HG02759 (cell line): Measurements from ENCODE around the gene ZNF205.

Experiments
- ATAC-seq: cut with Tn5 transposase; IDR thresholded peaks from one replicate; pipeline ENCODE4 v1.9.1; 2021; ENCODE audit warnings: mild to moderate bottlenecking, moderate library complexity; ENCODE audit not compliant: unreplicated experiment

The ZNF205 gene

GRCh38 chr16:3101018-3101840 is 11.2 kb upstream of the ZNF205 start:
- no peak for ATAC-seq

DNA sequence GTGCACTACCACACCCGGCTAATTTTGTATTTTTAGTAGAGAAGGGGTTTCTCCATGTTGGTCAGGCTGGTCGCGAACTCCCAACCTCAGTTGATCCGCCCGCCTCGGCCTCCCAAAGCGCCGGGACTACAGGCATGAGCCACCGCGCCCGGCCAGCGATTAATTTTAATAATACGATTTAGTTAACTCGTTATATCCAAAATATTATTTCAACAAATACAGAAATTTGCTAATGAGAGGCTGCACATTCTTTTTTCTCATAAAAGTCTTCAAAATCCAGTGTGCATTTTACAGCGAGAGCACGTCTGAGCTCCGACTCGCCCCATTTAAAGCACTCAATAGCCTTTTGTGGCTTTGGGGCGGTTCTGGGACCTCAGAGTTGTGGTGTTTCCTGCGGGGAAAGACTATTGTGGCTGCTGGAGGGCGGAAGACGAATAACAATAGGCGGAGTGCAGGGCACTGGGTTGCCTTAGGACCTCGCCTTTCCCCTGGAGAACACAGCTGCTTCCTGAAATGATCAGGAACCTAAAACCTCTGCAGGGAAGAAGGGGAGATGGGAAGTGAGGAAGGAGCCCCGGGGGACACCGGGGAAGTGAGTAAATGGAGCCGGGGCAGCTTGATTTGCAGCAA is 10.4 kb upstream of the ZNF205 start:
- no peak for ATAC-seq

- peak; percentile 87 for ATAC-seq
Measured at GRCh38 chr16:3106205-3106928, 6.0 kb upstream of the ZNF205 start.

DNA sequence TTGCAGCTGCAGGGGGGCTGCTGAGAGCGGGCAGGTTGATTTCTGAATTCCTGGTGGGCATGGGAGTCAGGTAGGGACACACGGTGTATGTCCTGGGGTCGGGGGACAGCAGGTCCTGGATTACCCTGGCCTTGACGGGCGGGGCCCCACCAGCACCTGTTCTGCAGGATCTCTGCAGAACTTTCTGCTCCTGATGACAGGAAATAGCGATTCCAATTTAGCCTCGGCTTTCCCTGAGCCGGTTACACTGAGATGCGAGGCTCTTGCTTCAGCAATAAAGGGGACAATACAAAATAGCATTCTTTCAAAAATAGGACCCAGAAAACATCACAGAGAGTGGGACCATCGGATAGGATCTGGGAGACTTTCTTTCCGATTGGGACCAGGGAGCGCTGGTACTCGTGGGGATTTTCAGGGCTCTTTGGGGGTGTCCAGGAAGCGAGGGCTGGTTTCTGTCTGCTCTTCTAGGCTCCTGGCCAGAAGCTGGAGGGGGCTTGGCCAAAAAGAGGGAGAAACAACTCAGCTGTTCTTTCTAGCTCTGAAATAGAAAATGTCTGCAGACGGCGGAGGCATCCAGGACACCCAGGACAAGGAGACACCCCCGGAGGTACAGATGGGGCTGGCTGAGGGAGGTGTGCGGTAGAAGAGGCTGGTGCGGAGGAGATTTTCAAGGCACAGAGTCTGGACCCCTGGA is 642 bp downstream of the ZNF205 start:
- ATAC-seq: no peak

DNA sequence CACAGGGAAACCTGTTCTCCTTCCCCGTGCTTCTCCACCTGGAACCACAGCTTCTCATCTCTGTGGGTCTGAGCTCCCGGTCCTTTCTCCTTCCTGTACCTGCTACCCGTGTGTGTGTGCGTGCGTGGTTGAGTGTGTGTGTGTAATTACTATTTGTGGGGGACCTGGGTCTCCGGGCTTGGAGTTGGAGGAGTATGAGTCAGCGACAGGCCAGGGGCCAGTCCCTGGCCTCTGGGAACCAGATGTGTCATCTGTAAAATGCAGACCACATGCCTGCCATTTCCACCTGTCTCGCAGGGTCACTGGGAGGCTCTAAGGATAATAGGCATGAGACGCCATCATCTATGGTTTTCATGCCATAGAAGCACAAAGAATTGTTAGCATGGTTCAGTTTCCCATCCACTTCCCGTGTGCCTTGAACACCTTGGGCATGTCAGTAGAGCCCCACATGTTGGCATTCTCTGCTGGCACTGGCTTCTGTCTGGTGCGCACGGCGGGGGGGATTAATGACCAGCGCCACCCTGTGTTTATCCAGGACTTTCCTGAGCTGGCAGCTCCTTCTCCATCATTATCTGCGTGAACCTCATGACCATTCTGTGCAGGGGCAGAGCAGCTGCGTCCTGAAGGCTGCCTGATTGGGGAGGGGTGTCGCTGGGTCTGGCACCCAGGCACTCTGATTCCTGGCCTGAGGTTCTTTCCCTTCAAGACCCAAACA is 1.5 kb downstream of the ZNF205 start:
- ATAC-seq: no peak

DNA sequence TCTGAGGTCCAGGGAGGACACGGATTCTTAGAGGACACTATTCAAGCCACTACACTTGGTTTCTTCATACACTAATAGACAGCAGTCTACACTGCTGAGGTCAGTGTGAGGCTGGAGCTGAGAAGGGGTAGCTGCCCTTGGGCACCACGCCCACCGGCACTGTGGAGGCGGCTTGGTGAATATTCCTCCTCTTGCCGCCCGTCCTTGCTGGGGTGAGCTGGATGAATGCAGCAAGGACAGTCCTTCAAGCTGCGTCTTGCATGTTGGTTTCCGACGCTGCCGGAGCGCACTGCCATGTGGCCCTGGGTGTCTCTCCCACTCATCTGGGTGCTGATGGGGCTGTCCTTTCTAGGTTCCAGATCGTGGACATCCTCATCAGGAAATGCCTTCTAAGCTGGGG is 2.6 kb downstream of the ZNF205 start:
- ATAC-seq: no peak

GRCh38 chr16:3115561-3115960 is 3.2 kb downstream of the ZNF205 start:
- no peak for ATAC-seq

DNA sequence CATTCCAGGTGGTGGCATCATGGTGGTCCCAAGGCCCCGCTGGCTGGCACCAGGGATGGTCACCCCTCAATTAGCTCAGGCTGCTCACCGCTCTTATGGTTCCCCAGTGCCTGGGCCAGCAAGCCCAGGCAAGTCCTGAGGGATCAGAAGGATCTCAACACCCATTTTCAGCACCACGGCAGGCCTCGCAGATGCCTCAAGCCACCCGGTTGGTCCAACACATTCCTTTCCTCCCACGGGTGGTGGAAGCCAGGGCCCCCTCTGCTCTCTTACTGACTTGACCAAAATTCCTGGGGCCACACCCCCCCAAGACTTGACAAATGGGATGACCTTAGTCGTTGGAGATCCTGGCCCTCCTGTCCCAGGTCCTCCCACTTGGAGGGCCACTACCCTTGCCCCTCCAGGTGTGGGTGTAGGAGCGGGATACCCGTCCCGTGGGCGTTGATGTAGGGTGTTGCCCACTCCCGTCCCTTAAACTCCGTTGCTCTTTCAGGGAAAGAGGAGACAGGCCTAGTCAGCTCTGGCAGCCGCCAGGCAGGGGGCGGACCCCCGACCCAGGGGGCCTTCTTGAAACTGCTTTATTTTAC is 5.9 kb downstream of the ZNF205 start:
- no peak for ATAC-seq

GRCh38 chr16:3118846-3119245 is 6.5 kb downstream of the ZNF205 start:
- ATAC-seq: no peak

- ATAC-seq: no peak
Measured at GRCh38 chr16:3119286-3119685, 6.9 kb downstream of the ZNF205 start.

DNA sequence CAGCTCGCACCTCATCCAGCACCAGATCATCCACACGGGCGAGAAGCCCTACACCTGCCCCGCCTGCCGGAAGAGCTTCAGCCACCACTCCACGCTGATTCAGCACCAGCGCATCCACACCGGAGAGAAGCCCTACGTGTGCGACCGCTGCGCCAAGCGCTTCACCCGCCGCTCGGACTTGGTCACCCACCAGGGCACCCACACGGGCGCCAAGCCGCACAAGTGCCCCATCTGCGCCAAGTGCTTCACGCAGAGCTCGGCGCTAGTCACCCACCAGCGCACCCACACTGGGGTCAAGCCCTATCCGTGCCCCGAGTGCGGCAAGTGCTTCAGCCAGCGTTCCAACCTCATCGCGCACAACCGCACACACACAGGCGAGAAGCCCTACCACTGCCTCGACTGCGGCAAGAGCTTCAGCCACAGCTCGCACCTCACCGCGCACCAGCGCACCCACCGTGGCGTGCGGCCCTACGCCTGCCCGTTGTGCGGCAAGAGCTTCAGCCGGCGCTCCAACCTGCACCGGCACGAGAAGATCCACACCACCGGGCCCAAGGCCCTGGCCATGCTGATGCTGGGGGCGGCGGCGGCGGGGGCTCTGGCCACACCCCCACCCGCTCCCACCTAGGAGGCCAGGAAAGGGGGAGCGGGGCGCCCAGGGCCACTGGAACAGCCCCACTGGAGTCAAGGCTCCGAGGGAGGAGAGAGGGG is 7.5 kb downstream of the ZNF205 start:
- no peak for ATAC-seq

GRCh38 chr16:3120435-3120834 is 8.0 kb downstream of the ZNF205 start:
- ATAC-seq: no peak

GRCh38 chr16:3121851-3122467 is 9.6 kb downstream of the ZNF205 start:
- ATAC-seq: no peak

DNA sequence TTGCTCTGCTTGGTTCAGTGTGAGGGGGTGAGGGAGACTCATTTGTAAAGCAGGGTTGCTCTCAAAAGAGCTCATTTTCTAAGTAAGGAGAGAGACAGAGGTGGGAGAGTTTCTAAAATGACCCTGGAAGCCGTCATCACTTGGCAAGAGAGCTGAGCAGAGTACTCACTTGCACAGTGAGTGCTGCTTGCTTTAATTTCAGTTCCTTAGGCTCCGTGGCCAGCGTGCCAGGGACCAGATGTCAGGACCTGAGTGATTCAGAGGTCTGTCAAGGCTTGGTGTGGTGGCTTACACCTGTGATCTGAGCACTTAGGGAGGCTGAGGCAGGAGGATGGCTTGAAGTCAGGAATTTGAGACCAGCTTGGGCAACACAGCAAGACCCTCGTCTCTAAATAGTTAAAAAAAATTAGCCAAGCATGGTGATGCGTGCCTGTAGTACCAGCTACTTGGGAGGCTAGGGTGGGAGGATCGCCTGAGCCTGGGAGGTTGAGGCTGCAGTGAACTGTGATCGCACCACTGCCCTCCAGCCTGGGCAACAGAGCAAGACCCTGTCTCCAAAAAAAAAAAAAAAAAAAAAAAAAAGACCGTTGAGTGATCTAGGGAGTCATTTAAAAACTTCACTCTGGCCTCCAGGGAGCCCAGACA is 10.7 kb downstream of the ZNF205 start:
- no peak for ATAC-seq

- peak; percentile 88 for ATAC-seq
Measured at GRCh38 chr16:3123986-3124886, 11.8 kb downstream of the ZNF205 start.

GRCh38 chr16:3127745-3128144 is 15.4 kb downstream of the ZNF205 start:
- ATAC-seq: no peak
